ENCODE results near the gene ARPC5.
A peak's percentile ranks its signal among the peaks of the same experiment; 100 is the strongest.
"Not testable (repeated sequence)": the region's sequence is repeated elsewhere in the genome, so short reads cannot be mapped to it uniquely, and the experiment has no call there.

The ARPC5 gene

DNA sequence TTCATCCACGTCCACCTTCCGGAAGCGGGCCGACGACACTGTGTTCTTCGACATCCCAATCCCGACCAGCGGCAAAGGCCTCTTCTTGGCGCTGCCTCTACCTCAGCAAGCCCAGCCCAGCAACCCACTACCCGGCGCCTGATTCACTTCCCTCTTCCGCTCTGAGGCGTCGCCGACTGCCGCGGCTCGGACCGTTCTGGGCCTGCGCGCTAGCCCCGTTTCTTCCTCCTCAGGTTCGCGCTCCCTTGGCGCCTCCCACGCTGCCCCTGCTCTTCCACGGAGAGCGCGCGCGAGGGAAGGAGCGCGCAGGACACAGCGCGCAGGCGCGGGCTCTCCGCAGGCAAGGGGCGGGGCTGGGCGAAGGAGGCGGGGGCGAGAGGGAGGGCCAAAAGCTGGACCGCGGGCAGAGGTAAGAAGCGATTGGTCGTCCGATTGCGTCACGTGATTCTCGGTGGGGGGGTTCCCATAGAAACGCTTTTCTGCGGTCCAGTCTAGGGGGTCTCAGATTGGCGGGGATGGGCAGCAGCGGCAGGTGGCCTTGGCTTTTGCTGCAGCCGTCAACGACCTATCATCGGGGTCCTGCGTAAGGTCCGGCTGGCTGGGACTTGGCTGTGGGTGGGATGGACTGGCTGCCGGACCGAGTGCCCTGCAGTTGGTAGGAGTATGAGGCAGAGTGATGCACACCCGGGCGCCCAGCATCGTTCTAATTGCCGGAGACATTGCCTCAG lies at the start of gene ARPC5:
ARPC5 (minus strand) TSS at position 178 of the 728 bp plus-strand sequence; CDS start at position 54, 124 bp downstream.
- peak within 1 kb of the TSS; percentile 76 for H3K4me3 ChIP-seq (ENCODE audit: low read depth, low read length)
- TF ChIP-seq, protein P1, sequence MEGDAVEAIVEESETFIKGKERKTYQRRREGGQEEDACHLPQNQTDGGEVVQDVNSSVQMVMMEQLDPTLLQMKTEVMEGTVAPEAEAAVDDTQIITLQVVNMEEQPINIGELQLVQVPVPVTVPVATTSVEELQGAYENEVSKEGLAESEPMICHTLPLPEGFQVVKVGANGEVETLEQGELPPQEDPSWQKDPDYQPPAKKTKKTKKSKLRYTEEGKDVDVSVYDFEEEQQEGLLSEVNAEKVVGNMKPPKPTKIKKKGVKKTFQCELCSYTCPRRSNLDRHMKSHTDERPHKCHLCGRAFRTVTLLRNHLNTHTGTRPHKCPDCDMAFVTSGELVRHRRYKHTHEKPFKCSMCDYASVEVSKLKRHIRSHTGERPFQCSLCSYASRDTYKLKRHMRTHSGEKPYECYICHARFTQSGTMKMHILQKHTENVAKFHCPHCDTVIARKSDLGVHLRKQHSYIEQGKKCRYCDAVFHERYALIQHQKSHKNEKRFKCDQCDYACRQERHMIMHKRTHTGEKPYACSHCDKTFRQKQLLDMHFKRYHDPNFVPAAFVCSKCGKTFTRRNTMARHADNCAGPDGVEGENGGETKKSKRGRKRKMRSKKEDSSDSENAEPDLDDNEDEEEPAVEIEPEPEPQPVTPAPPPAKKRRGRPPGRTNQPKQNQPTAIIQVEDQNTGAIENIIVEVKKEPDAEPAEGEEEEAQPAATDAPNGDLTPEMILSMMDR (conservative IDR thresholded peaks at IDR 0.05; ENCODE audit: low read depth, low read length) = no peak
- peak; percentile 99 for DNase-seq (ENCODE audit: low read depth)

DNA sequence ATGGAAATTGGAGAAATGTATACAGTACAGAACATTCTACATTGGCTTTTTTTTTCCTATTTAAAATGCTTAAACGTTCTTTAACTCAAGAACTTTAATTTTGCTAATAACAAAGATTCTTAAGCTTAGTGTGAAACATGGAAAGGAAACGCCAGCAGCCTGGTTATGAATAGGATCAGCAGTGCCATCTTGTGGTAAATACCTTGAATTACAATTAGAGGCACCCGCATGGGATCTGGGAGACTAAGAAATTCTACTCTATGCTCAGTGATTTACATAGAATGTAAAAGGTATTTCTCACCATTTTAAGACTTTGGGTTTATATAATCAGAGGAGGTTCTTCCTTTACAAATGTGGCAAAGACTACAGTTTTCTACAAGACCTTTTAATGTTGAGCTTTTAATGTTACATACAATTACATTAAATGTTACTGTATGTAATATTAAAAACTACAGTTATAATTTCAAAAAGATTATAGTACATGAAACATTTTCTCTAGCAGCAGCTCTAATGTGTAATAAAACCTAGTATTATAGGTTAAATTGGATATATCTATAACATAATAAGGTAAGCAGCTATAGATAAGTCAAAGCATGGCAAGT lies 49.6 kb upstream of the ARPC5 start:
- no peak overlapping the region for H3K4me3 ChIP-seq (ENCODE audit: low read depth, low read length)
- TF ChIP-seq, protein P1 (conservative IDR thresholded peaks at IDR 0.05; ENCODE audit: low read depth, low read length) = peak; percentile 78
- peak; percentile 77 for DNase-seq (ENCODE audit: low read depth)

DNA sequence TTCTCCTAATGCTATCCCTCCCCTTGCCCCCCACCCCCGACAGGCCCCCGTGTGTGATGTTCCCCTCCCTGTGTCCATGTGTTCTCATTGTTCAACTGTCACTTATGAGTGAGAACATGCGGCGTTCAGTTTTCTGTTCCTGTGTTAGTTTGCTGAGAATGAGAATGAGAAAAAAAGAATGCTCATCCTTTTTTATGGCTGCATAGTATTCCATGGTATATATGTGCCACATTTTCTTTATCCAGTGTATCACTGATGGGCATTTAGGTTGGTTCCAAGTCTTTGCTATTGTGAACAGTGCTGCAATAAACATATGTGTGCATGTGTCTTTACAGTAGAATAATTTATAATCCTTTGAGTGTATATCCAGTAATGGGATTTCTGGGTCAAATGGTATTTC lies 43.8 kb upstream of the ARPC5 start:
- not testable (repeated sequence) for DNase-seq (ENCODE audit: low read depth); H3K4me3 ChIP-seq (ENCODE audit: low read depth, low read length)

DNA sequence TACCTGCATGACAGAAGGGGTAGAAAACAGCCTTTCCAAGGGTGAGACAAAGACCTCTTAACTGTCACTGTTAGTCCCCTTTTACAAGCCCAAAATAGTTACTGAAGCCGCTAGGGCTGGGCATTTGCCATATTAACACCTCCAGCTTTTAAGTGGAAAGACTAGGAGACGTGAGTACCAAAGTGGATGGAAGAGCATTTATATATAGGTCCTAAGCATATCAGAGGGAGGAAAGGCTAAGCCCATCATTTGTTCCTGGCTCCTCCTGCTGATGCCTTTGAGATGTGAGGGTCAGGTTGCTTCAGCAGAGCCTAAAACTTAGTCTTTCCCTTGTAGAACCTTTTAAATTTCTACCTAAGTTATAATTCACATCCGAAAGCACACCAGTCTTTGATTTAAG lies 43.2 kb upstream of the ARPC5 start:
- no peak for DNase-seq (ENCODE audit: low read depth)
- TF ChIP-seq, protein P1 (conservative IDR thresholded peaks at IDR 0.05; ENCODE audit: low read depth, low read length) = no peak
- H3K4me3 ChIP-seq (ENCODE audit: low read depth, low read length) = no peak overlapping the region

DNA sequence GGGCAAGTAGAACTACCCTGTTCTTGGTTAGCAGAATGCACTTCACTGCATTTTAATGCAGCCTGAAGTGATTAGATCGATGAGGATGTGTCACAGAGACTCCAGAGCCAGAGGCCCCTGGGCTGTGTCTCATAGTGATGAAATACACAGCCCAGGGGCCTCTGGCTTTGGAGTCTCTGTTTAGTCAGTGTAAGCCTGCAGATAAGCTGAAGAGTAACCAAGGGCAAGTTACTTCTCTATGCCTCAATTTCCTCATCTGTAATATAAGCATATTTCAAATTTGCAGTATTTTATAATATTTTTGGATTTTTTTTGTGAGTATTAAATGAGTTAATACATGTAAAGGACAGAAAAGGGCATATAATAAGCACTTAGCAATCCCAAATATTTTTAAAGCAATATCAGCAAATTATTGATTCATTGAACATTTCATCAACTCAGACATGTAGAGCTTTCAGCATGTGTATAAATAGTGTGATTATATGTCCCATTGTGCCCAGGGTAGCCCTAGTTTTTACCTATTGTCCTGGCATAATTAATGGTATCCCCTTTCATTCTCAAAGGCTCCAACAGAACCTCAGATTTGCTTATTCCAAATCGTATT lies 41.1 kb upstream of the ARPC5 start:
- TF ChIP-seq, protein P1 (conservative IDR thresholded peaks at IDR 0.05; ENCODE audit: low read depth, low read length) = no peak
- no peak overlapping the region for H3K4me3 ChIP-seq (ENCODE audit: low read depth, low read length)
- DNase-seq (ENCODE audit: low read depth) = peak; percentile 19

DNA sequence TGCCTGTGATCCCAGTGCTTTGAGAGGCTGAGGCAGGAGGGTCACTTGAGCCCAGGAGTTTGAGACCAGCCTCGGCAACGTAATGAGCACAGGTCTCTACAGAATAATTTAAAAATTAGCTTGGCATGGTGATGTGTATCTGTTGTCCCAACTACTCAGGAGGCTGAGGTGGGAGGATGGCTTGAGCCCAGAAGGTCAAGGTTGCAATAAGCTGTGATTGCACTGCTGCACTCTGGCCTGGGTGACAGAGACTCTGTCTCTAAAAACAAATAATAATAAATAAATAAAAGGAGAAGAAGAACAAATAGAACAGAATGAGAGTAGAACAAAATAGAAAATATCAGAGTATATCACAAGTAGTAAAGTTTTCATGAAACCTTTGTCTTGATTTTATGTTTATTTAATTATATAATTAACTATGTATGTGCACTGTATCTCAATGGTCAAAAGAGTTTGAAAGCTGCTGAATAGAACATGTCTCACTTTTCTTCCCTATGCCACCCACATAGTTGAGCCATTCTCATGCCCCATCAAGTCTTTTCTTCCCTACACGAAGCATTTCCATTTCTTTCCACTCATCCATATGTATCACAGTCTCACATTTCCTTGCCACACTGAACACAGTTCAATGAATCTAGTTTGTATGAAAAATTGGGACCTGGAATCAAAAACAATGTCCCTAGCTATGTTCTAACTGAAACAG lies 40.5 kb upstream of the ARPC5 start:
- TF ChIP-seq, protein P1 (conservative IDR thresholded peaks at IDR 0.05; ENCODE audit: low read depth, low read length) = no peak
- no peak overlapping the region for H3K4me3 ChIP-seq (ENCODE audit: low read depth, low read length)
- DNase-seq (ENCODE audit: low read depth) = no peak

DNA sequence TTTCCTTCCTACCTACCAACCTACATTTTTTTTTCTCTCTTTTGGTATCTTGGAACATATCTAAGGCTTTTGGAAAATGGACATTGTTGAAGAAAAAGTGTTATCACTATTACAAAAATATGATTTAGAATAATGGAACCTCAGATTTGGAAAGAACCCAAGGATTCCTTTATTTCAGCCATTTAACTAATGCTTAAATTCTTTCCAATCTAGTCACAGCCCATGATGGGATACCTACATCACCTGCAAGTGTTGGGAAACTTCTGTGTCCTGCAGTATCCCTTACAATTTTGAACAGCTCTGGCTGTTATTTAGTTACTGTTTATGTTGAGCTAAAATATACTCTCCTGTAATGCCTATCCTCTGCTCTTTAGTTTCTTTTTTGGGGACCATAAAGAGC lies 39.8 kb upstream of the ARPC5 start:
- TF ChIP-seq, protein P1 (conservative IDR thresholded peaks at IDR 0.05; ENCODE audit: low read depth, low read length) = no peak
- H3K4me3 ChIP-seq (ENCODE audit: low read depth, low read length) = no peak overlapping the region
- no peak for DNase-seq (ENCODE audit: low read depth)
